ENCODE measurements around the gene STEAP1B.
"Not testable (repeated sequence)": the region's sequence is repeated elsewhere in the genome, so short reads cannot be mapped to it uniquely, and the experiment has no call there.

STEAP1B gene

DNA sequence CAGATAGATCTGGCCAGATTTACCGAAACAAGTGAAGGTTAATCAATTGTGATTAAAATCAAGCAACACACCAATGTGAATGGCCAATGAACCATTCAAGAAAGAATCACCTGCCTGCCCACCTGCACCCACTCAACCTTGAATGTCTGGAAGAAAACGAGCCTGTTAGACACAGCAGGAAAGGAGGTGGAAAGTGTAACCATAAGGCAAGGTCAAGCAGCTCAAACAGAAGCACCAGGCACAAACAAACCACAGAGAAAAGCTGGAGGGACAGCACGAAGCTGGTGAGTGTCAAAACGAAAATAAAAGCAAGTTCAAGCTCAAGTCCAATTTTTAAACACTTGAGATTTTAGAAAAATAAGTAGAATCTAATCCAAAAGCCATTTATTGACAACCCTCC is 64.9 kb downstream of the STEAP1B start:
- no peak for DNase-seq (ENCODE audit: insufficient read length, low spot score)
- FAIRE-seq, result no peak

DNA sequence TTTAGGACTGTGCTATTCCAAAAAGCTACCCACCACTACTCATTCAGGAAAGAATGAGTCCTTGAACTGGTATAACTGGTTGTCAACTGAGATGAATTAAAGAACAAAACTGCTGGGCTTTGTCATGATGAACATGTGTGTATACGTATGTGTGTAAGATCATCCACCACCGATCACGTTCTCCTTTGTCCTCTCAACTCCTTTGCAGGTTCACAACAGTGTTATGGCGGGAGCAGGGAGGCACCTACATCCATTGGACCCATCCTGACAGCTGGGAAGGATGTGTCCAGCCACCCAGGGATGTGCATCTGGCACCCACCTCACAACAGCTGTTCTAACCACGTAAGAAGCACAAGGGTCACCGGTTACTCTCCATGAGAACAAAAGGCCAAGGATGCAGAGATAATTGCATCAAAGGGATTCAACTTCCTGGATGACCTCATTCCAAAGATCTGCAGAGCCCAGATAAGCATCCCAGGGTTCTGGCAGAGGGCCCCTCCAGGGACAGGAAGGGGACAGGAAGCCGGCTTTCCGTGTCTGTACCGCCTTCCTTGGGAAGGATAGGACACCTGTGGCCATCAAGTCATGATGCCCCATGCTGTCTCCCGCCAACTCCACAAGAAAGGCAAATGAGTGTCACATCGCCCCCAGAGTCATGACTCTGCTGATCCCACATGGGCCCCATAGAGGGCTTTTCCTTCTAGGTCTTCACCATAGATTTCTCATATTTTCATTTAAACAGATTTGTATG is 66.1 kb downstream of the STEAP1B start:
- DNase-seq (ENCODE audit: insufficient read length, low spot score) (no peak), FAIRE-seq (no peak)

DNA sequence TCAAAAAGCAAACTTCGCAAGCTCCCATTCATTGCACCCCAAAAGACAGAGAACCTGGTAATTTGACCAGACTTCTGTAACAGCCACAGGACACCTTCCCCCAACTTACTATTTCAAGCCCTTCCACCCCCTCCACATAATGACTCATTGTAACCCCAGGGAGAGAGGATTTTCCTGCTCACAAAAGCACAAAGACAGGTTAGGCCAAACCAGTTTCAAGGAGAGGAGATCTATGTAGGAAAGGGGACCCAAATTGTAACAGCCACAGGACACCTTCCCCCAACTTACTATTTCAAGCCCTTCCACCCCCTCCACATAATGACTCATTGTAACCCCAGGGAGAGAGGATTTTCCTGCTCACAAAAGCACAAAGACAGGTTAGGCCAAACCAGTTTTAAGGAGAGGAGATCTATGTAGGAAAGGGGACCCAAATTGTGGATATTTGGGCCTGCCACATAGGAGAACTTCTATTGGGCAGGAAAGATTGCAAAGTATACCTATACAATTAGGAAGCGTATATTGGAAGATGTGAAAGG is 66.8 kb downstream of the STEAP1B start:
- FAIRE-seq; DNase-seq (ENCODE audit: insufficient read length, low spot score): not testable (repeated sequence)

DNA sequence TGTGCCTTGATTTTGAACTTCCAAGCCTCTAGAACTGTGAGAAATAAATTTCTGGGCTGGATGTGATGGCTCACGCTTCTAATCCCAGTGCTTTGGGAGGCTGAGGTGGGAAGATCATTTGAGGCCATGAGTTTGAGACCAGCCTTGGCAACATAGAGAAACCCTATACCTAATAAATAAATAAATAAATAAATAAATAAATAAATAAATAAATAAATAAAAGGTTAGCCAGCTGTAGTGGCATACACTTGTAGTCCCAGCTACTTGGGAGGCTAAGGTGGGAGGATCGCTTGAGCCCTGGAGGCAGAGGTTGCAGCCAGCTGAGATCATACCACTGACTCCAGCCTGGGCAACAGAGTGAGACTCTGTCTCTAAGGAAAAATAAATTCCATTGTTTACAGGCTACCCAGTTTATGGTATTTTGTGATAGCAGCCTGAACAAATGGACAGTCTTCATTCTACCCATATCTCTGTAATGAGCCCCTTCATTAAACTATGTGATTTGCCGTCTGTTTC is 67.7 kb downstream of the STEAP1B start:
- FAIRE-seq (no peak), DNase-seq (ENCODE audit: insufficient read length, low spot score) (no peak)

DNA sequence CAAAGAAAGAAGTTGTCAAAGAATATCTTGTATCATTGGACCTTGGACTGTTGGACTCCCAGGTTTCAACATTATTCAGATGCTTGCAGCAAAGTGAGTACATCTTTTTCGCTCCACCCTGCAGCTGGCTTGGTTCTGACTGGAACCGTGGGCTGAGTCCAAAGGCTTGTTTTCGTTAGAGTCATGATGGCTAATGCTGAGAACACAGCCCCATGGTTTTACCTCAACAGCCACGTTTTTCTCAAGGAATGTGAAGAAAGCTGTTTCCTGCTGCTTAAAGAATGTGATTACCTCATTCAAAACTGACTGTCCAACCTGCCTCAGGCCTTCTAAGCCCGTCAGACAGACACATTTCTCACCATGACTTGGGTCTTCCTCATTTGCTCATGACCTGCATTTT is 69.5 kb downstream of the STEAP1B start:
- FAIRE-seq, result no peak
- DNase-seq (ENCODE audit: insufficient read length, low spot score), result no peak

DNA sequence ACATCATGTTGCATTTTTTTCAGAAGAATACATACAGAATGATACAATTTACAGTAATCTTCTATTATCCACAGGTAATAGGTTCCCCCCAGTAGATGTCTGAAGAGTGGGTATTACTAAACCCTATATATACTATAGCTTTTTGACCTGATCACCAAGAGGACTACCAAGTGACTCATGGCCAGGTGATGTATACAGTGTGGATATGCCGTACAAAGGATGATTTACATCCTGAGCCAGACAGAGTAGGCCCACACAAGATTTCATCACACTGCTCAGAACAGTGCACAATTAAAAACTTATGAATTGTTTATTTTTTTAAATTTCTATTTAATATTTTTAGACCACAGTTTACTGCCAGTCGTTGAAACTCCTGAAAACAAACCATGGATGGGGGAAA is 70.6 kb downstream of the STEAP1B start:
- no peak for FAIRE-seq
- no peak for DNase-seq (ENCODE audit: insufficient read length, low spot score)

DNA sequence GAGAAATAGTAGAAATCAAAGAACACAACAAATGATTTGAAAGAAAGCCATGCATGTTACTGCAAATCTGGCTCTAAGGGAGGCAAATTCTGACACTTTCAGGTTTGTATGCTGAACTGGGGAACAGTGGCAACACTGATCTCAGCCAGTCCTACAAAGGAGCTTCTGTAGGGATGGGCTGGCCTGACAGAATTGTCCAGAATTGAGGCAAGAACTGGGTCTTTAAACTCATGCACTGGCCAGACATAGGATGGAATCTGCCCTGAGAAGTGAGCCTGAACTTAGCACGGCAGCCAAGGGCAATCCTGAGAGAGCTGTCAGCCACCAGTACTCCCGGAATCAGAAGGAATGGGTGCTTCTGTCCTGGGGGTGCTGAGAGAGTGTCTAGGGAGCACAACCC is 72.1 kb downstream of the STEAP1B start:
- DNase-seq (ENCODE audit: insufficient read length, low spot score), result no peak
- FAIRE-seq, result no peak

DNA sequence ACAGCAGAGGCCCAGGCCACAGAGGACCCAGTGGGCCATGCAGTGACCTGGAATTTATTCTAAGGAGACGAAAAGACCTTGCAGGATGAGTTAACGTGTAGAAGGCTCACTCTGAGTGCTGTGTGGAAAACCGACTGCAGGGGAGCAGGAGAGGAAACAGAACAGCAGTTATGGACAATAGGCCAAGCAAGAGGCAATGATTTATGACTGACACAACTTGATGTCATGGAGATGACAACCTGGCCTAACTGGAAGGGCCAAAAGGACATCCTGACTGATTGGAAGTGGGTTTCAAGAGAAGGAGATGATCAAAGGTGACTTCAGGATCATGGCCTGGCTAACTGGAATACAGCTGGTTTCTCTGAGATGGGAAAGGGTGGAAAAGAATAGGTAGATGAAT is 72.9 kb downstream of the STEAP1B start:
- DNase-seq (ENCODE audit: insufficient read length, low spot score) (no peak), FAIRE-seq (no peak)

DNA sequence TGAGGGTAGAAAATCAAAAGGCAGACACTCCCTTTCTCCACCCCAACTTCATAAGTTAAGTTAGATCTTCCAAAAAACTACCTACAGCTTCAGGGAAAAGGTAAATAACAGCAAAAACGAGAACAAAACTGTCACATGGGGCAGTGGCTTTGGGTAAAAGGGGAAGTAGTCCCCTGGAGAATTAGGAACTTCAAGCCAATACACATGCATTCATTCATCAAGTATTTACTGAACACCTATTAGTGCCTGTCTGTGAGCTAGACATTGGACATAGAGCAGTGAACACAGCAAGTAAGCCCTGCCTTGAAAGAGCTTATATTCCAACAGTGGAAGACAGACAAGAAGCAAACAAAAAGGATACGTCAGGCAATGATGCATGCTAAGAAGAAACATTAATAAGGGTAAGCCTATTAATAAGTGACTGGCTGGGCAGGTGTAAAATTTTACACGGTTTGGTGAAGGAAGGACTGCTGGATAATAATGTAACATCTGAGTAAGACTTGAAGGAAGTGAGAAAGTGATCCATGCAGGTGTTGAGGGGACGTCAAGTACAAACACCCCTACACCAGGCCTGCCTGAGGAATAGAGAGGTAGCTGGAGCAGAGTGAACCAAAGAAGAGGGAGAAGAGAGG is 73.4 kb downstream of the STEAP1B start:
- no peak for DNase-seq (ENCODE audit: insufficient read length, low spot score)
- no peak for FAIRE-seq

DNA sequence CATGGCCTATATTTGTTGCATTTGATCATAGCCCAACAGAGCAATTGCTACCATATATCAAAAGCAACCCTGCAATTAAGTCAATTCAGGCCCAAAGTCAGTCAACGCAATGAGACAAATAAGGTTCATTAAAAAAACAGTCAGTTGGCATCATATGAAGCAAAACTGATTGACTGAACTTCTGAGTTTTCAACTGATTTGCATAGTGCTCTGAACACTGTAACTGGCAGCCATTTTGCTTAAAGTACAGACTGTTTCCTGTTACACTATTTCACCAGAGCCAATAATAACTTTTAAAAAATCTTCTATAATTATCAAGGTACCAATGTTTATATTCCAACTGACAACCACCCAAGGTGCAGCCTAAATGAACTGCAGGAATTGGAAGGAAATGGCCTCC is 74.6 kb downstream of the STEAP1B start:
- DNase-seq (ENCODE audit: insufficient read length, low spot score) (no peak), FAIRE-seq (no peak)

DNA sequence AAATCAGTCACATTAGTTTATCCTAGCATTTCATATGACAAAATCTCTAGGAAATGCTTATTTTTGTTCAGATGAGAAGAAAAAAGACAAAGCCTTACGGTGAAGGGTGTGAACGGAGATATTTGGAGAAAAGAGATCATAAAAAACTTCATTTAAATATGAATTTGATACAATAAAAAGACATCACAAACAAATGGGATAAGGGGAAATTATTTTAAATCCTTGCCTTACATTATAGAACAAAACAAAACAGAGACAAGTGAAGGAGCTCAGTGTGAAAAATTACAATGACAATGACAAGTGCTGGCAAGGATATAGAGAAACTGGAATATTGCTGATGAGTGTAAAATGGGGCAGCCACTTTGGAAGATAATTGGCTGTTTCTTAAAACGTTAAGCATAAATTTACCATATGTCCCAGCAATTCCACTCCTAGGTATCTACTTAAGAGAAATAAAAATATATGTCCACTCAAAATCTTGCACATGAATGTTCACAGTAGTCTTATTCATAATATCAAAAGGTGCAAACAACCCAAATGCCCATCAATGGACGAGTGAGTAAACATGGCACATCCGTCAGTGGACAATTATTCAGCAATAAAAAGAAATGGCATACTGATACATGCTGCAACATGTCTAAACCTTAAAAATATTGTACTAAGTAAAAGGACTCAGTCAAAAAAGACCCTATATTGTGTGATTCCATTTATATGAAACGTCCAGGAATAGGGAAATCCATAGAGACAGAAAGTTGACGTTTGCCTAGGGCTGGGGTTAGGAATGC is 77.0 kb downstream of the STEAP1B start:
- FAIRE-seq (no peak), DNase-seq (ENCODE audit: insufficient read length, low spot score) (no peak)

DNA sequence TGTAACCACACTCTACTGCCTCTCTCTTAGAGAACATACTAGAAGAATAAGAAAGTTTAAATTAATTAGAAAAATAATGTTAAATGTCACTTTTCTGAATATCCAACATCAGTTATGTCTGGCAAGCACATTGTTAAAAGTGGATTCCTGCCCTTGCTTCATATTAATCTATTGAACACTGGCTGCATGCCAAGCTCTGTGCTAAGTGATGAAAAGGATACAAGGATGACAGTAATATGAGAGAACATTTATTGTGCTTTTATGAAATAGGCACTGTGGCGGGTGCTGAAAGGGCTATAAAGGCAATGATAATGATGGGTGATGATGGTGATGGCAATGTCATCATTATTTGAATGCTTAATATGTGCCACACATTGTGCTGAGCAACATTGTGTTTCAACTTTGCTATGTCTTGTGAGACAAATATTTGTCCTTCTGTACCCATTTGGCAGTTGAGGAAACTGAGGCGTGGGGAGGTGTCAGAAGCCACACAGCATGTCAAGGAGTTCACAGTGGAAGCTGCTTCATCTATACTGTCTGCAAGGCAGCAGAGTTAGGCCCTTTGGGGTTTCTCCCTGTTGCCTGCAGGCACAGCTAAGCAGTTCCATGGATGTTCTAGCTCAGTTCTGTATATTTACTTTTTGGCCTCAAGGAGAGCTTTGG is 78.9 kb downstream of the STEAP1B start:
- FAIRE-seq (no peak), DNase-seq (ENCODE audit: insufficient read length, low spot score) (no peak)

DNA sequence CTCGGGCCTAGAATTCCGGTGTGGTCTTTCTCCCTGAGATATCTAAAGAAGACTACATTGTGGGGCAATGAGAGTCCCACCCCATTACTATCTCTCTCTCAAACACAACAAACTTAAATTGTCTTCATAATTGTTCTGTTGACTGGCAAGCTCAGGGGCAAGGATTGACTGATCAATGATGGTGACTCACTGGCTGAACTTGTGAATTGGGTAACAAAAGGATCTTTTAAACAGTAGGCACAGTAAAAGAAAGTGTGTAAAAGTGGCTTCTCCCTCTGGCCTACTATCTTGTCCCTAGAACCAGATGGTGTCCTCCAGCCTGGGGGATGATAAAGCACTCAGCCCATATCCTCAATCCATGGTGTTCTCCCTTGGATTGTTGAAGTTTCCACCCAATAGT is 80.0 kb downstream of the STEAP1B start:
- FAIRE-seq (no peak), DNase-seq (ENCODE audit: insufficient read length, low spot score) (no peak)

DNA sequence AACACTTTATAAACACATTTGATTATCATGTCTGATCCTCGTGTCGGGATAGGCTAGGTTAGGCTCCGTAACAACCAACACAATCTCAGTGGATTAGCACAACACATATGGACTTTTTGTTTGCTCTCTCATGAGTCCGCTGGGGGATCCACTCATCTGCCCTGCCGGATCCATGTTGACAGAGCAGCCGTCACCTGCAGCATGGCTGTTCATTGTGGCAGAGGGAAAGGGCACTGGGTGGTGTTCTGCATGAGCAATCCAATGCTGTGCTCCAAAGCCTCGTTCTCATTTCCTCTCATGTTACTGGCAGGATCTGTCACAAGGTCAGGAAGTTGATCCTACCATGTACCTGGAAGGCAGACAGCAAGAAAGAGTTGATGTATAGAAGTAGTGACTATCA is 80.5 kb downstream of the STEAP1B start:
- DNase-seq (ENCODE audit: insufficient read length, low spot score) (no peak), FAIRE-seq (no peak)

DNA sequence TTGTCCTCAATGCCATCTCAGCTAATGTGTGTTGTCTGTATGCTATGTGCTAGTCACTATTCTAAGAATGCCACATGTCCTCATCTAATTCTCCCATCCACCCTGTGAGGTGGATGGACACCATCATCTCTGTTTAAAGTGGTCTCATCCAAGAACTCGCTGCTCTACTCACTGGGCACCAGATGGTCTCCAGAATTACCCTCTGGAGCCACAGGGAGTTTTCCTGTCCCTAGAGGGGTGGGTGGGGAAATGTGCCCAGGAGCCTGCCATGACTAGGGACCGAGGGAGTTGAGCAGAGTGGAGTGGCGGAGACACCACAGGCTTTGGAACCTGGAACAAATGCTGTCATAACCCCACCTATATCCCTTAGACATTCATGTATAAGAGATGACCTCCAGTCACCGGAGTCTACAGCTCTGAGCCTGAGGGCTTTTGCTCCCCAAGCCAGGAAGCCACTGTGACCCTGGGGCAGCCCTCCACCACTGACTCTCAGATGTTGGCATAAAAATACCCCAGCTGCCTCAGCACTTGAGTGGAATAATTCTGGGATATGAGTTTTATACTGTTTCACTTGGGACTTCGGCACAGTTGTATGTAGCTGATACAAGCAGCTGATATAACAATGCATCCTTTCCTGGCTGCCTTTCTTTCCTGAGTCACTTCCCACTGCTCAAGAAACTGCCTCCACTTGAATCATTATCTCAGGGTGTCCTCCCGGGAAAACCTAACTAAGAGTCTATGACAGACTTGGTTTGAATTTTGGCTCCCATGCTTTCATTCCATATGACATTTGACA is 81.5 kb downstream of the STEAP1B start:
- DNase-seq (ENCODE audit: insufficient read length, low spot score) (no peak), FAIRE-seq (no peak)

DNA sequence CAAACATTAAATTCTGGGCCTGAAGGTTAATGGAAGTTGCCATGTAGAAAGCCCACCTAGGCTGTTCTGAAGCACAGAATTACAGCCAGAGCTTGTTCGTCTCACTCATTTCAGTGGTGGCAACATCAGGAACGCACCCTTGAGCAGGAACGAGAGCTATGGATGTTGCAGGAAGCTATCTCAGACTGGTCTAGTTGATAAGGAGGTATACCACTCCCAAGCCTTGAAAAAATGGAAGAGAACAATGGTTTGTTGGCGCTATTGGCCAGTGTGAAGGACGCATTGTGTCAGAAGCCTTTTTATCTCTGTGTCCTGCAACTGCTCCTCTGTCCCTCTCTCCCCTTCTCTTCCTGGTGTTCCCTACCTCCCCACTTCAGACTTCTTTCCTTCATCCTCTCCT is 82.1 kb downstream of the STEAP1B start:
- FAIRE-seq (no peak), DNase-seq (ENCODE audit: insufficient read length, low spot score) (no peak)

DNA sequence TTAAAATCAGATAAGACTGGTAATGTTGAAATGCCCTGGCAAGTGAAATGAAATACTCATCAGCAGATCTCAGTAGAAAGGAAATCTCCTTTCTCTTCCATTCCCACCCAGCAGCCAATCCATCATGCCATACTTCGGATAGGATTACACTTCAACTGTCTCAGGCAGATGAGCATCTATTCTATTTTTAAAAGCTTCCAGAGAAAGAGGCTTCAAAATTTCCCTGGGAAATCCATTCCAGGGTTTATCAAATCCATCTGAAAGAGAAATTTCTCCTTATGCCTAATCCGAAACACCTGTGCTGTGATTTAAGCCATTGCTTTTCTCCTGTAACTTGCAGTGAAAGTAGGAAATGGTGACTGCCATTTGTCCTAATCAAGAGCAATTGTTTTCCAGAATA is 82.6 kb downstream of the STEAP1B start:
- no peak for DNase-seq (ENCODE audit: insufficient read length, low spot score)
- no peak for FAIRE-seq

DNA sequence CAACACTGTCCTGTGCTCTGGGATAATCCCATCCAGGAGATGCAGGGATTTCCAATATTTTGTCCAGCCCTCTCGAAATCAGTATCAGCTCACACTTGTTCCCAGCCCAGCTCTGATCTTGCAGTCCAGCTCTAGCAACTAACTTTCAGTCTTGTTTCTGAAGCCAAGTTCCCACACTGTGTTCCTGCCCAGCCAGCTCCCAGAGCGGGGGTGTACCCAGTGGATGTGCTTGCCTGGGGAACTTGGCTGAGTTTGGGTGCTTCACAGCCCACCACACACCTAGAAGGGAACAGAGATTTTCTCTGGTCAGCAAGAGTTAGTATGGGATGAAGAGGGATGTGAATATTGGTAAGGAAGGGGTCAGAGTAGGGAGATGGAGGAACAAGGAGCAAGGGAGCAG is 85.6 kb downstream of the STEAP1B start:
- FAIRE-seq (no peak), DNase-seq (ENCODE audit: insufficient read length, low spot score) (no peak)

DNA sequence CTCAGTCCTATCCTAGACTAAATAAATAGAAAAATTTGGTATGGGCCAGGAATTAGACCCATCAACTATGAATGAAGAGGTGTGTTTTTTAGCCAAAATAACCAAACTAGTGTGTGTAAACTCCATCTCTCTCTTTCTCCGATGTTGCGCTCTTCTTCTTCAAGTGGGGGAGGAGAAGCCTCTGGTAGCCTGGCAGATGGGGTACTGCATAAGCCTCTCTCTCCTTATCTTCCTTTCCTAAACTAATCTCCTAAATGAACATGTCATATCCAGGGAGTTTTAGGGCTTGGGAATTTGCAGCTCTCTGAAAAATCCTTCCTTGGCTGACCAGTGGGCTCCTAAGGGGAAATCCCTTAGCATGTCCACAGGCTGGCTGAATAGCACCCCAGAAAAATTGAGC is 86.8 kb downstream of the STEAP1B start:
- FAIRE-seq, result no peak
- no peak for DNase-seq (ENCODE audit: insufficient read length, low spot score)

All from HTR-8/SVneo (cell line).